ENCODE results near the gene TCEANC2. TPM values are rescaled to one million over a fixed set of nuclear protein-coding genes. Genes with fewer than 3 reads are reported as not detected.

The TCEANC2 gene
- total RNA-seq, 1 experiment from 2014 or later = 4.3 TPM

- Histone ChIP-seq H3K27me3 (ENCODE audit: control insufficient read depth, insufficient read depth, low read length) (no peaks in the 10 kb centered on the region), H3K4me3 (ENCODE audit: insufficient read depth, low read depth, low read length) (no peak overlapping the region), H3K36me3 (replicated peaks; ENCODE audit: control insufficient read depth, insufficient read depth, low read length) (no peaks in the 10 kb centered on the region)
- peak; percentile 19 for DNase-seq
These were observed 56.0 kb downstream of the TCEANC2 start for GRCh38 chr1:54109129-54110090.

- Histone ChIP-seq H3K27me3 (ENCODE audit: control insufficient read depth, insufficient read depth, low read length) (no peaks in the 10 kb centered on the region), H3K36me3 (replicated peaks; ENCODE audit: control insufficient read depth, insufficient read depth, low read length) (no peaks in the 10 kb centered on the region), H3K4me3 (ENCODE audit: insufficient read depth, low read depth, low read length) (no peak overlapping the region)
- peak; percentile 22 for DNase-seq
These were observed 57.6 kb downstream of the TCEANC2 start for GRCh38 chr1:54110996-54111395.

GRCh38 chr1:54111624-54112023, 58.2 kb downstream of the TCEANC2 start:
- H3K27me3 ChIP-seq (ENCODE audit: control insufficient read depth, insufficient read depth, low read length) = no peaks in the 10 kb centered on the region
- DNase-seq = peak; percentile 5
- H3K4me3 ChIP-seq (ENCODE audit: insufficient read depth, low read depth, low read length) = no peak overlapping the region
- no peaks in the 10 kb centered on the region for H3K36me3 ChIP-seq (replicated peaks; ENCODE audit: control insufficient read depth, insufficient read depth, low read length)

GRCh38 chr1:54112027-54112426, 58.6 kb downstream of the TCEANC2 start:
- H3K27me3 ChIP-seq (ENCODE audit: control insufficient read depth, insufficient read depth, low read length) = no peaks in the 10 kb centered on the region
- DNase-seq = no peak
- H3K36me3 ChIP-seq (replicated peaks; ENCODE audit: control insufficient read depth, insufficient read depth, low read length) = no peaks in the 10 kb centered on the region
- H3K4me3 ChIP-seq (ENCODE audit: insufficient read depth, low read depth, low read length) = no peak overlapping the region

GRCh38 chr1:54112705-54113368, 59.4 kb downstream of the TCEANC2 start:
- Histone ChIP-seq H3K4me3 (ENCODE audit: insufficient read depth, low read depth, low read length) (no peak overlapping the region), H3K27me3 (ENCODE audit: control insufficient read depth, insufficient read depth, low read length) (no peaks in the 10 kb centered on the region)
- DNase-seq = peak; percentile 18

GRCh38 chr1:54114001-54114400, 60.6 kb downstream of the TCEANC2 start:
- Histone ChIP-seq H3K4me3 (ENCODE audit: insufficient read depth, low read depth, low read length) (no peak overlapping the region), H3K27me3 (ENCODE audit: control insufficient read depth, insufficient read depth, low read length) (no peaks in the 10 kb centered on the region), H3K36me3 (replicated peaks; ENCODE audit: control insufficient read depth, insufficient read depth, low read length) (no peaks in the 10 kb centered on the region)
- DNase-seq = peak; percentile 5

More at GRCh38 chr1:54112705-54113368, 59.4 kb downstream of the TCEANC2 start:
- no peaks in the 10 kb centered on the region for H3K36me3 ChIP-seq (replicated peaks; ENCODE audit: control insufficient read depth, insufficient read depth, low read length)

GRCh38 chr1:54114955-54115354, 61.5 kb downstream of the TCEANC2 start:
- no peak overlapping the region for H3K4me3 ChIP-seq (ENCODE audit: insufficient read depth, low read depth, low read length)
- H3K36me3 ChIP-seq (replicated peaks; ENCODE audit: control insufficient read depth, insufficient read depth, low read length) = no peaks in the 10 kb centered on the region
- no peaks in the 10 kb centered on the region for H3K27me3 ChIP-seq (ENCODE audit: control insufficient read depth, insufficient read depth, low read length)
- peak; percentile 8 for DNase-seq

- peak; percentile 7 for DNase-seq
- no peak overlapping the region for H3K4me3 ChIP-seq (ENCODE audit: insufficient read depth, low read depth, low read length)
- no peaks in the 10 kb centered on the region for H3K36me3 ChIP-seq (replicated peaks; ENCODE audit: control insufficient read depth, insufficient read depth, low read length)
- H3K27me3 ChIP-seq (ENCODE audit: control insufficient read depth, insufficient read depth, low read length) = no peaks in the 10 kb centered on the region
These were observed 62.1 kb downstream of the TCEANC2 start for GRCh38 chr1:54115520-54115919.

GRCh38 chr1:54117815-54118563, 64.6 kb downstream of the TCEANC2 start:
- no peak overlapping the region for H3K4me3 ChIP-seq (ENCODE audit: insufficient read depth, low read depth, low read length)
- no peaks in the 10 kb centered on the region for H3K36me3 ChIP-seq (replicated peaks; ENCODE audit: control insufficient read depth, insufficient read depth, low read length)
- peaks cover 14% of the 10 kb centered on the region for H3K27me3 ChIP-seq (ENCODE audit: control insufficient read depth, insufficient read depth, low read length)
- DNase-seq = peak; percentile 39

GRCh38 chr1:54118704-54119103, 65.3 kb downstream of the TCEANC2 start:
- Histone ChIP-seq H3K4me3 (ENCODE audit: insufficient read depth, low read depth, low read length) (no peak overlapping the region), H3K36me3 (replicated peaks; ENCODE audit: control insufficient read depth, insufficient read depth, low read length) (no peaks in the 10 kb centered on the region), H3K27me3 (ENCODE audit: control insufficient read depth, insufficient read depth, low read length) (peaks cover 14% of the 10 kb centered on the region)
- peak; percentile 26 for DNase-seq

GRCh38 chr1:54120018-54120697, 66.8 kb downstream of the TCEANC2 start:
- DNase-seq = no peak
- no peaks in the 10 kb centered on the region for H3K36me3 ChIP-seq (replicated peaks; ENCODE audit: control insufficient read depth, insufficient read depth, low read length)
- H3K27me3 ChIP-seq (ENCODE audit: control insufficient read depth, insufficient read depth, low read length) = peaks cover 14% of the 10 kb centered on the region
- no peak overlapping the region for H3K4me3 ChIP-seq (ENCODE audit: insufficient read depth, low read depth, low read length)

- Histone ChIP-seq H3K36me3 (replicated peaks; ENCODE audit: control insufficient read depth, insufficient read depth, low read length) (no peaks in the 10 kb centered on the region), H3K4me3 (ENCODE audit: insufficient read depth, low read depth, low read length) (no peak overlapping the region), H3K27me3 (ENCODE audit: control insufficient read depth, insufficient read depth, low read length) (peaks cover 14% of the 10 kb centered on the region)
- DNase-seq = peak; percentile 81
These were observed 67.5 kb downstream of the TCEANC2 start for GRCh38 chr1:54120698-54121481.

GRCh38 chr1:54121482-54122134, 68.2 kb downstream of the TCEANC2 start:
- peaks cover 14% of the 10 kb centered on the region for H3K27me3 ChIP-seq (ENCODE audit: control insufficient read depth, insufficient read depth, low read length)
- H3K4me3 ChIP-seq (ENCODE audit: insufficient read depth, low read depth, low read length) = peak overlapping the region; percentile 32
- peak; percentile 97 for DNase-seq
- no peaks in the 10 kb centered on the region for H3K36me3 ChIP-seq (replicated peaks; ENCODE audit: control insufficient read depth, insufficient read depth, low read length)

Data from H7 (cell line).